NCI-H146 (cell line): ENCODE measurements around the gene RALBP1.
A peak's percentile ranks its signal among the peaks of the same experiment; 100 is the strongest.
"Not testable (repeated sequence)": the region's sequence is repeated elsewhere in the genome, so short reads cannot be mapped to it uniquely, and the experiment has no call there.

Source experiments
- DNase-seq: peaks from one replicate; lab custom pipeline; 2025; lab: John Stamatoyannopoulos, UW

Gene RALBP1

DNA sequence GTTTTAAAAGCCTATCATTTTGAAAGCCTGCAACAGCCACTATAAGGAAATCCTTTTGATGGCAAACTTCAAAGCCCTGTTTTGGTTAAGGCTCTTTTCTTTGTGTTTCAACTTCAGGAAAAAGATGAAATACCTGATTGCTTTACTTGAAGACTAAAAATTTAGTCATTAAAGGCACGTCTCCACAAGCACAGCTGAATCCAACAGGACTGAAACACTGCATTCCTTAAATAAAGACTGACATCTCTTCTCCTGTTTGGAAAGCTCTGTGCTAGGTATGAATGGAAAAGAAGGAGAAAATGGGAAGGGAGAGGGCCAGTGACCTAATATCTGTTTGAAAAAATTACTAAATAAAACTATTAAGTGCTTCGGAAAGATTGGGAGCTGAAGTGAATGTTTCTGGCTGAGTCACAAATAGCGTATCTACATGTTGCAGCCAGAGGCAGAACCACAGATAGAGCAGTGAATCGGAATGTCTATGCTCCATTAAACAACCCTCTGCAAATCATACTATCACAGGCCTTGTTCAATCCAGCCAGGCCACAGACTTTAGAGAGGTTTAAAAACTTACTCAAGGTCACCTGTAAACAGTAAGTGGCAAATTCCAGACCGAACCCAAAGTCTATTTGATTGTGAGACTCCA, 21.1 kb upstream of the RALBP1 start:
- no peak for DNase-seq

DNA sequence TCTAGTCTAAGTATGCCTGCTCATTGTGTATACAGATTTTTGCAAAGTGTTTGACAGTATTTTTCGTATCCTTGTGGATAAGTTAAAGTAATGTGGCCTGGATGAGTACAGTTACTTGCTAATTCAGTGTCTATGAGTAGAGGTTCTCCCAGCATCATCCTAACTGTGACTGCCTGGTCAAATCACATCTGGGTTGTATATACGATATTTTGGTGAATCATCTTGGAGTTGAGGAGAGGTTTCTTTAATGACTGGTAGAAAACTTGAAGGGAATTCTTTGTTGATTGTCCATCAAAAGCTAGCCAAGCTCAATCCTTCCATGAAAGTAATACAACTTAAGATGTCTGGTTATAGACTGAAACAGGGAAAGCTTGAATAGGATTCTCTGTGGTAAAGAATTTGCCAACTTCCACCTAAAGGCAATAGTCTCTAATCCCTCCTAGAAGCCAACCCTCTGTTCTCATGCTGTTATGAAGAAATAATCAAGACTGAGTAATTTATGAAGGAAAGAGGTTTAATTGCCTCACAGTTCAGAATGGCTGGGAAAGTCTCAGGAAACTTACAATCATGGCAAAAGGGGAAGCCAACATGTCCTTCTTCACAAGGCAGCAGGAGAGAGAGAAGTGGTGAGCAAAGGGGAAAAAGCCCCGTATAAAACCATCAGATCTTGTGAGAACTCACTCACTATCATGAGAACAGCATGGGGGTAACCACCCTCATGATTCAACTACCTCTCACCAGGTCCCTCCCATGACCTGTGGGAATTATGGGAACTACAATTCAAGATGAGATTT, 19.4 kb upstream of the RALBP1 start:
- no peak for DNase-seq

DNA sequence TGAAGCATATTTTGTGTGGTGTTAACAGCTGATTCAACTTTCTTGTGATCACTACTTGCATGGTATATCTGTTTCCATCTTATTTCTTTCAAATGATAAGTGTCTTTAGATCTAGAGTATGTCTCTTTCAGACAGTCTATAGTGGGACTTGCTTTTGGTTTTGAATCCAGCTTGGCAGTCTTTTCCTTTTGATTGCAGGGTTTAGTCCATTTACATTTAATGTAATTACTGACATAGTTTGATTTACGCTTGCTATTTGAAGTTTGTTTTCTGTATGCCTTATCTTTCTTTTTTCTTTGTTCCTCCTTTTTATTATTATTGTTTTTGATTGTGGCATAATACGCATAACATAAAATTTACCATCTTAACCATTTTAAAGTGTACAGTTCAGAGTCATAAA, 9.2 kb upstream of the RALBP1 start:
- DNase-seq, result no peak

DNA sequence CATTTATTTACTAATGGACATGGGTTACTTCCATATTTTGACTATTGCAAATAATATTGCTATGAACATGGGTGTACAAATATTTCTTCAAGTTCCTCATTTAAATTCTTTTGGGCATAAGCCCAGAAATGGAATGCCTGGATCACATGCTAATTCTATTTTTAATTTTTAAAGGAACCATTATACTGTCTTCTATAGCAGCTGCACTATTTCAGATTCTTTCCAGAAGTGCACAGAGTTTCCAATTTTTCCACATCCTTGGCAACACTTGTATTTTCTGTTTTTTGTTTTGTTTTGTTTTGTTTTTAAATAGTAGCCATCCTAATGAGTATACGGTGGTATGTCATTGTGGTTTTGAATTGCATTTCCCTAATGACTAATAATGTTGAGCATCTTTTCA, 8.5 kb upstream of the RALBP1 start:
- no peak for DNase-seq

DNA sequence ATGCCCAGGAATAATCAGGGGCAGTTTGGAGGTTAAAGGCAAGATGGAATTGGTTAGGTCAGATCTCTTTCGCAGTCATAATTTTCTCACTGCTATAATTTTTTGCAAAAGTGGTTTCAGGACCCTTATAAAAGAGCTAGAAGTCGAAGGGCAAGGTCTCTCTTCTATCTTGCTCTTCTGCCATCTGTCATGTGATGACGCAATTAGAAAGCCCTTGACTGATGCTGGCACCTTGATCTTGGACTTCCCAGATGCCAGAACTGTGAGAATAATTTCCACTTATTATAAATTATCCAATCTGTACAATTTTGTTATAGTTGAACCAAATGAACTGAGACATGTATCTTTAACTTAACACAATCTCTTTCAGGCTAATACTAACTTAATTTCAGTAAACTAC, 6.3 kb upstream of the RALBP1 start:
- no peak for DNase-seq

DNA sequence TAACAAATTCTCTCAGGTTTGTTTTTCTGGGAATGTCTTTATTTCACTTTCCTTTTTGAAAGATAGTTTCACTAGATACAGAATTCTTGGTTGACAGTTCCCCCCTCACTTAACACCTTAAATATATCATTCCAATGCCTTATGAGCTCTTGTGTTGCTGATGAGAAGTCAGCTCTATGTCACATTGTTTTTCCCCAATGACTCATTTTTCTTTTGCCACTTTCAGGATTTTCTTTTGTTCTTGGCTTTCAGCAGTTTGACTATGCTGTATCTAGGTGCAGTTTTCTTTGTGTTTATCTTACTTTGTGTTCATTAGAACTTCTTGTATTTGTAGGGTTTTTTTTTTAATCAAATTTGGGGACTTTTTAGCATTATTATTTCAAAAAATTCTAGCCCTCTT, 5.6 kb upstream of the RALBP1 start:
- no peak for DNase-seq

DNA sequence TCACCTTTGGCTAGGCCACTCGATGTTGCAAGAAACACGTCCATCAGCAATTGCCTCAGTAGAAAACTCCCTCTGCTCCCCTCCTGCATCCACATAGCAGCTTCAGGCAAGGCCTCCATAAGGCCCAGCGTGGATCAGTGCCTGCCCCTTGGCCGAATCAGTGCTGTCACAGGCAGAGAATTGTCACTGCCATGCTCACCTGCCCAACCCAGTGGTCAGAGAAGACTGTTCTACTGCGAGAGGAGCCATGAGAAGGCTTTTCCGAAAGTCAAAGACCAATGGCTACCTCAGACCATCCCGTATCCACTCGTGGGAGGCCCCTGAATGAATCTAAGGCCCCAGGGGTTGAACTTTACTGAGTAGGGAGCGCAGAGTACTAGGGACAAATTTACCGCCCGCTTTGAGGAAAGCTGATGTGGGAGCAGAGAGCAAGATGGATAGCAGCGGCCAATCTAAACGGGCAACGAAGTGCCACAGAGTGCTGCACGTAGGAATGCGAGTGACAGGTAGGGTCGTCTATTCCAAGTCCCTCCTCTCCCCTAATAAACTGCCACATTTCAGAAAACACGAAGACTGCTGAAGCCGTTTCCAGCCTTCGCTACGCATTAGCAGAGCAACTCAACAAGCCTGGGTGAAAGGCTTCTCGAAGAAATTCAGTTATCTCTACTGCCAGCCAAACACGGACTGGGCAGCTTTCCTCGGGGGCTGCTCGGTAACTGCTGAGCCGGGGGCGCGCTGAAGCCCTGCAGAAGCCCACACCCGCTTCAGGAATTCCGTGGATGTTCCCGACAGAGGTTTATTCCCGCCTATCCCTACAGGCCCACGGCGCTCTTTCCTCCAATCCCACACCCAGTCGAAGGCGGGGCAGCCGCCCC, 968 bp upstream of the RALBP1 start:
- peak; percentile 96 for DNase-seq

DNA sequence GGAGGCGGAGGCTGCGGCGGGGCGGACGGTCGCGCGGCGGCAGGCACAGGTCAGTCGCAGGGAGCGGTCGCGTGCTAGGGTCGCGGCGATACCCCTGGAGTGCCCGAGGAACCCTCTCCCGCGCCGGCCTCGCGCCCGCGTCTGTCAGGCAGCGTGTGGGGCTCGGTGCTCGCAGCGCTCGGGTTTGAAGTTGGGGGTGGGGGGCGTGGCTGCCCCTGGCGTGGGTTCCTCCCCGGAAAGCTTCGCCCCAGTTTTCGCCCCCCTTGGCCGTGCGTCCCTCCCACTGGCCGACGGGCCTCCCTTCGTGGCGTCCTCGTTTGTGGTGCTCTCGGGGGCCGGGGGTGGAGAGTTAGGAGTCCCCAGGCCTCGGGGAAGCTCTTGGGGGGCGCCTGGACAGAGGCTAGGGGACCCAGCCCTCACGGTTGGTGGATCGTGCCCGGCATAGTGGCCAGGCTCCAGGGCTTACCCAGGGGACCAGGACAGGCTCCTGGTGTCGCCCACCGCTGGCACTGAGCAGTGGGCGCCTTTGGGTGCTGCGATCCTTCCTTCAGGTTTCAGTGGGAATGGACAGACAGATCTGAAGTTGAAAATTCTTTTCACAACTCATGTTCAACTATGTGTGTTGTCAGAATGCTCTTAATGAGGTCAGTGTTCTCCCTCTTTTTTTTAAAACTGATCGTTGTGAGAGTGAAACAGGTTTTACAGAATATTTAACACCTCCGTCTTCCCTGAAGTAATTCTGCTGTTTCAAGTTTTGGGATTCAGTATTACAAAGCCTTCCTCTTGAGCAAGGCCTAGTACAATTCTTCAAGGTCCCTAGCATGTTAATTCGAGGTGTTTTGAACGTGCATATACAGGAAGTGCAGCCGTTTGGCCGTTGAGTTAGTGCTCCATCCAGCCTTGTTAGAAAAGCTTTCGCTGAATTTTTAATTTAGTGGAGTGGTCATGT, 604 bp downstream of the RALBP1 start:
- DNase-seq, result peak; percentile 60

DNA sequence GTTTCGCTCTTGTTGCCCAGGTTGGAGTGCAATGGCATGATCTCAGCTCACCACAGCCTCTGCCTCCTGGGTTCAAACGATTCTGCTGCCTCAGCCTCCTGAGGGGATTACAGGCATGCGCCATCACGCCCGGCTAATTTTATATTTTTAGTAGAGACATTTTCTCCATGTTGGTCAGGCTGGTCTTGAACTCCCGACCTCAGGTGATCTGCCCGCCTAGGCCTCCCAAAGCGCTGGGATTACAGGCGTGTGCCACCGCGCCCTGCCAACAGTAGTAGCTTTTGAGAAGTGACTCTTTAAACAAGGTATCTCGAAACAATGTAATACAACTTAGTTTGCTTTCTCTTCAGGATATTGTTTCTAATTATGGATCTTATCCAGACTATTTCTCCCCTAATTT, 1.6 kb downstream of the RALBP1 start:
- DNase-seq, result not testable (repeated sequence)

DNA sequence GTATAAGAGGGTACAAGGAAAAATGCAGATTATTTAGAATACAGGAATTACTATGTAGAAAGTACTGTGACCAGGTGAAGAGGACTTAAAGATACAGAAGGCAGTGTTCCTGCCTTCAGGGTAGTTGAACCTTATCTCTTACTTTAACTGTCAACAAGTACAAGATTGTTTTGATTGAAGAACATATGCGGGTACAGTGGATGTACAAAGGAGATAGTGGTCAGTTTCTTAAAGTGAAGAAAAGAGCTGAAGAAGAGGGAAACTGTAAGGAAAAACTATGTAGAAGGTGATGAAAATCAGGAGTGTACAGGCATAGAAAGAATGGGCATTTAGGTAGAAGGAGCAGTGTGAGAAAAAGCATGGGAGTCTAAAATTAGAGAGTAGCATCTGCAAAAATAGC, 2.2 kb downstream of the RALBP1 start:
- DNase-seq, result no peak

DNA sequence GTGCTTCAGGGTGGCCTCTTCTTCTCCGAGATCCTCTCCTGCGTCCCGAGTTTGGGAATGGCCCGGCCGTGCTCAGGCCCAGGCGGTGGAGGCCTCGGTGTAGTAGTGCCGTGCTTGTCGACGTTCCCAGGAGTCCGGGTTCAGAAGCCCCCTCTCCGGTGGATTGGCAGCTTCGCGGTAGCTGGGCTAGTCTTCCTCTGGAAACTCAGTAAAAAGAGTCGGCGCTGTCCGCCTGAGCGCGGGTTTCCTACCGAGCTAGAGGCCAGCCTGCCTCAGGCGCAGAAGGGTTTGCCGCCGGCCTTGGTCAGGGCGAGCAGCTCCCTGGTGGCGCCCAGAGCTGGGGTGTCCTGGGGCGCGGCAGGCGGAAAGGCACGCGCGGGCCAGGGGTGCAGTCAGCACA, 3.2 kb downstream of the RALBP1 start:
- DNase-seq, result no peak

DNA sequence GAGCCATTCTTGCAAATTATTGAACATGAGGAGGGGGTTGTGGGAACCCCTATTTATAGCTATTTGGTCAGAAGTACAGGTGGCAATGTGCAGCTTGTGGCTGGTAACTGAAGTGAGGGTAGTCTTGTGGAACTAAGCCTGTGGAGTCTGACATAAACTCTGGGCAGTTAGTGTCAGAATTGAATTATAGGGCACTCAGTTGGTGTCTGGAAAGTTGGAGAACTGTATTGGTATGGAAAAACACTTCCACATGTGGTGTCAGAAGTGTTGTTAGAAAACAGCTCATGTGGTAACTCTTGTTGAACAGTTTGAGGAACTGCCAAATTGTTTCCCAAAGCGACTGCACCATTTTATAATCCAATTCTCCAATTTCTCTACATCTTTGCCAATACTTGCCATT, 7.5 kb downstream of the RALBP1 start:
- no peak for DNase-seq

DNA sequence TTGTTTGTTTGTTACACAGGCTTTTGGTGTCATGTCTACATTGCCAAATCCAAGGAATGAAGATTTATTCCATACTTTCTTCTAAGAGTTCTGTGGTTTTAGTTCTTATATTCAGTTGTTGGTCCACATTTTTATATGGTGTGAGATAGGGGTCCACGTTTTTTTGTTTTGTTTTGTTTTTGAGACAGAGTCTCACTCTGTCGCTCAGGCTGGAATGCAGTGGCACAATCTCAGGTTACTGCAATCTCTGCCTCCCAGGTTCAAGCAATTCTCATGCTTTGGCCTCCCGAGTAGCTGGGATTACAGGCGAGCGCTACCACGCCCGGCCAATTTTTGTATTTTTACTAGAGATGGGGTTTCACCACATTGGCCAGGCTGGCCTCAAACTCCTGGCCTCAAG, 8.2 kb downstream of the RALBP1 start:
- DNase-seq, result no peak

DNA sequence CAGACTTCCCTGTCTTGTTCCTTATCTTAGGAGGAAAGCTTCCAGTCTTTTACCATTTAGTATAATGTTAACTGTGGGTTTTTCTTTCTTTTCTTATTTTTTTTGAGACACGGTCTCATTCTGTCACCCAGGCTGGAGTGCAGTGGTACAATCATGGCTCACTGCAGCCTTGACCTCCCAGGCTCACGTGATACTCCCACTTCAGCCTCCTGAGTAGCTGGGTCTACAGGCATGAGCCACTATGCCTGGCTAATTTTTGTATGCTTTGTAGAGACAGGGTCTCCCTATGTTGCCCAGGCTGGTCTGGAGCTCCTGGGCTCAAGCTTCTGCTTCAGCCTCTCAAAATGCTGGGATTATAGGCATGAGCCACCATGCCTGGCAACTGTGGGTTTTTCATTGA, 9.5 kb downstream of the RALBP1 start:
- not testable (repeated sequence) for DNase-seq

DNA sequence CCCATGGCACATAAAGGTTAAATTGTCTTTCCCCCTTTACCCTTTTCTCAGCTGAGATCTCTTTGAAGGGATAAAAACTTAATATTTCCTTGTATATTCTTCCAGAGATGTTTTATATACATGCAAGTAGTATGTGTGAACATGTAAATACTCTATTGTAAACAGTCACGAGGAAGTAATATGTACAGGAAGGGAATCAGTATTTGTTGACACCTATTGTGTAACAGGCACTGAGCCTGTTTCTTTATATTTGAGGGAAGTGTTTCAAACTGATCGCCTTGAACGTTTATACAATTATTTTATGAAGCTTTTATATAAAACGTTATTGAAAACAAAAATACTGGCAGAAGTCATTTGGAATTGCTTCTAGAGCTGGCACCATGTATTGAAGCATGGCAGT, 13.2 kb downstream of the RALBP1 start:
- no peak for DNase-seq

DNA sequence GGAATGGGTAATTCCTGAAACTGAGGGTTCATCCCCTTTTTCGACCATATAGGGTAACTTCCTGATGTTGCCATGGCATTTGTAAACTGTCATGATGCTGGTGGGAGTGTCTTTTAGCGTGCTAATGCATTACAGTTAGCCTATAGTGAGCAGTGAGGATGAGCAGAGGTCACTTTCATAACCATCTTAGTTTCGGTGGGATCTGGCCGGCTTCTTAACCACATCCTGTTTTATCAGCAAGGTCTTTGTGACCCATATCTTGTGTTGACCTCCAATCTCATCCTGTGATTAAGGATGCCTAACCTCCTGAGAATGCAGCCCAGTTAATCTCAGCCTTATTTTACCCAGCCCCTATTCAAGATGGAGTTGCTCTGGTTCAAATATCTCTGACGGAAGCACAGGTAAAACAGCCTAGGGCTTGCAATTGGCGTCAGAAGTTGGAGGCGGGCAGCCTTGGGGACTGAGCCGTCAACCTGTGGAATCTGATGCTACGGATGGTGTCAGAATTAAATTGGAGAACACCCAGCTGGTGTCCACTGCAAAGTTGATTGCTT, 19.5 kb downstream of the RALBP1 start:
- DNase-seq, result no peak

DNA sequence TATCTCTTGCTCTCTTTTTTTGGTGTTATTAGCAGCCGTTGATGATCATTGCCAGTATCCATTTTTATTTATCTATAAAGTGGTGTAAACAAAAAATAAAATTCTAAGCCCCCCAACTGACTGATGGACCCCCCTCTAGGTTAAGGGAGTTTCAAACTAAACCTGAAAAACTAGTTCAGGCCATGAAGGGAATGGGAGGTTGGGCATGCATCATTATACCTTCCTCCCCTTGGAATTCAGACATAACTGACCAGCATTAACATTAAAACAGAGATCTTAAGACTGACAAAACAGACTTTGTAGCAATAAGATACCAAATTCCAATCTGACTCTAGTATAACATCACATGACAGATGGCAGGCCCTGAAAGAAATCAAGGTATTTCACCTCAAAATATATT, 20.2 kb downstream of the RALBP1 start:
- no peak for DNase-seq

DNA sequence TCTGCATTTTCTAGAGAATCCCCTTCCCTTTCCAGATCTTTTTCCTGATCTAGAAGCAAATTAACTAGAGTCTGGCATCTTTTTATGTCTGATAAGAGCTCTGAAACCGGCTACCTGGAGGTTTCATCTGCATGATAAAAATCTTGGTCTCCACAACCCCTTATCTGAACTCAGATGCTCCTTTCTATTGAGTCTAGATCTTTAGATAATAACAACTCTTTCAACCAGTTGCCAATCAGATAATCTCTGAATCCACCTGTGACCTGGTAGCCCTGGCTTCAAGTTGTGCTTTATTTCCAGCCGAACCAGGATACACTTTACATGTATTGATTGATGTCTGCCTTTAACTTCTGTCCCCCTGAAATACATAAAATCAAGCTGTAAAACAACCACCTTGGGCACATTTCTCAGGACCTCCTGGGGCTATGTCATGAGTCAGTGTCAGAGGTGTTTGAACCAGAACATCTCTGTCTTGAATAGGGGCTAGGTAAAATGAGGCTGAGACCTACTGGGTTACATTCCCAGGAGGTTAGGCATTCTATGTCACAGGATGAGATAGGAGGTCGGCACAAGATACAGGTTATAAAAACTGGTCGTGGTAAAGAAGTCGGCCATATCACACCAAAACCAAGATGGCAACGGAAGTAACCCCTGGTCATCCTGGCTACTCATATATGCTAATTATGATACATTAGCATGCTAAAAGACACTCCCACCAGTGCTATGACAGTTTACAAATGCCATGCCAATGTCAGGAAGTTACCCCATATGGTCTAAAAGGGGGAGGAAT, 20.8 kb downstream of the RALBP1 start:
- DNase-seq, result no peak

DNA sequence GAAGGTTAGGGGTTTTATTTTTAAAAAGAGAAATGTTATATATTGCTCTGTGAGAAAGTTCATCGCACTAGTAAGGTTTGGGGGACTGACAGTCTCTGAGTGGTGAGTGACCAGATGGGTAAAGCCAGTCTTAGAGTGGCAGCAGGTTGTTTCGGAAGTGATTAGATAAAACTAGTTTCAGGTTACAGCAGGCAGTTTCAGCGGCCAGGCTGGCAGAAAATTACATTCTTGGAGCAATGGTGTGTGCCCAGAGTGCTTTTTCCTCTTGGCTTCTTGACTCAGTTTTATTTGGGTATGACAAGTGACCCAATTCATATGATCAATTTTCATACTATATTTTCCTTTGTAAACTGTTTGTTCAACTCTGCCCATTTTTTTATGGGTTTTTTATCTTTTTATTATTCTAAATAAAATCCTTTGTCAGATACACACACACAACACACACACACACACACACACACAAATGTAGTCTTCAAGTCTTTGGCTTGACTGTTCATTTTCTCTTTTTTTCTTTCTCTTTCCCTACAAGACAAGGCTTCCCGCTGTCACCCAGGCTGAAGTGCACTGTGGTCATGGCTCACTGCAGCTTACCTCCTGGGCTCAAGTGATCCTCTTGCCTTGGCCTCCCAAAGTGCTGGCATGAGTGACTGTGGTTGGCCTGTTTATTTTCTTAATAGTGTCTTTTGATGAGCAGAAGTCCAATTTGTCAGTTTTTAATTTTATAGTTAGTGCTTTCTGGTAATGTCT, 30.9 kb downstream of the RALBP1 start:
- peak; percentile 66 for DNase-seq

DNA sequence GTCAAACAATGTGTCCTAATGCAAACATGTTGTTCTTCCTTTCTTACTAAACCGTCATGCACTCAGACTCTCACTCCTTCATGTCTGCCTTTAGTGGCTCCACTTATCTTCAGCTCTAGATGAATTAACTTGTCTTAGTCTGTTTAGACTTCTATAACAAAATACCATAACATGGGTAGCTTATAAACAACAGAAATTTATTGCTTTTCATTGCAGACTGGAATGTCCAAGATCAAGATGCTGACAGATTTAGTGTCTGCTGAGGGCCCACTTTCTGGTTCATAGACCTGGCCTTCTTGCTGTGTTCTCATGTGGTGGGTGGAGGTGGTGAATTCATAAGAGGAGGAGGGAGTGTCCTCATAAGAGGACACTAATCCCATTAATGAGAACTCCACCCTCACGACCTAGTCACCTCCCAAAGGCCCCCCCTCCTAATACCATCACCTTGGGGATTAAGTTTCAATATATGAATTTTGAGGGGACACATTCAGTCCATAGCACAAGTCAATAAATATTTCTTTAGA, 32.3 kb downstream of the RALBP1 start:
- no peak for DNase-seq
